HCT116 (cell line): Measurements from ENCODE around the gene HEXIM1. TPM values are rescaled to one million over a fixed set of nuclear protein-coding genes. Genes with fewer than 3 reads are reported as not detected.
A peak's percentile ranks its signal among the peaks of the same experiment; 100 is the strongest.

Experiments
- ATAC-seq: fragments of 200-7000 bp; cut with Tn5 transposase; 2 replicates; pipeline ENCODE4 v1.9.1; 2020; ENCODE audit warnings: mild to moderate bottlenecking, moderate library complexity
- BruUV-seq: library from RNA; stranded (reverse); fragments of 400-500 nt; replicated peaks from 2 replicates; lab custom pipeline; 2021; lab: Mats Ljungman, UMichigan
- CTCF ChIA-PET: fragments of 300-600 bp; sonication (Branson Sonifier 250); formaldehyde crosslinking; loops from one replicate; lab custom pipeline; 2021; ENCODE audit warnings: antibody characterized with exemption; lab: Charles Lee
- POLR2A ChIA-PET: fragments of 300-600, 350-600 bp; sonication (Branson Sonifier 250); formaldehyde crosslinking; loops from one replicate; lab custom pipeline; 2021; ENCODE audit warnings: antibody characterized with exemption; lab: Charles Lee
- RAD21 ChIA-PET, 2 experiments: fragments of 300-600 bp; sonication (Branson Sonifier 250); formaldehyde crosslinking; loops; one replicate each; lab custom pipeline; 2023; ENCODE audit warnings: low total read pairs in 2 of 2; ENCODE audit not compliant: uncharacterized antibody in 2 of 2, unreplicated experiment in 2 of 2, low non-redundant PET in 1 of 2; lab: Charles Lee
- DNase-seq: peaks from one replicate; pipeline ENCODE4 v3.0.0-alpha.2; 2010; ENCODE audit warnings: low read depth, low spot score
- H2AFZ ChIP-seq: fragments of 200-600 bp; shearing (Covaris generic), sonication (generic); 2 replicates; pipeline ENCODE4 v1.6.1; 2017; ENCODE audit warnings: low read depth, mixed run types, mixed read lengths, antibody characterized with exemption, low read length; ENCODE audit not compliant: poor library complexity, severe bottlenecking
- H3K27ac ChIP-seq: 2 replicates; pipeline ENCODE4 v1.5.1; 2012; ENCODE audit warnings: low read depth, low read length
- H3K27me3 ChIP-seq: fragments of 200-600 bp; sonication (generic); 2 replicates; pipeline ENCODE4 v1.6.1; 2016; ENCODE audit warnings: mixed run types, low read length, mixed read lengths; ENCODE audit not compliant: insufficient read depth
- H3K36me3 ChIP-seq, 2 experiments: fragments of 200-500 bp in 1 of 2; fragments of 200-600 bp in 1 of 2; sonication (Bioruptor generic) in 1 of 2; sonication (generic) in 1 of 2; 2 replicates each; pipeline versions ENCODE4 v1.5.1 to v1.6.1; 2014 to 2016; ENCODE audit warnings: low read length in 2 of 2, inconsistent platforms in 1 of 2, mixed read lengths in 1 of 2, mixed run types in 1 of 2; ENCODE audit not compliant: insufficient read depth in 2 of 2, control insufficient read depth in 1 of 2
- H3K4me1 ChIP-seq, 2 experiments: fragments of 200-600 bp in 1 of 2; sonication (generic) in 1 of 2; 2 replicates each; pipeline versions ENCODE4 v1.5.1 to v1.6.1; 2012 to 2017; ENCODE audit warnings: low read length in 2 of 2, inconsistent platforms in 1 of 2, mild to moderate bottlenecking in 1 of 2, mixed read lengths in 1 of 2, mixed run types in 1 of 2, moderate library complexity in 1 of 2; ENCODE audit not compliant: insufficient read depth in 2 of 2, control insufficient read depth in 1 of 2
- H3K4me2 ChIP-seq: fragments of 200-600 bp; sonication (generic); 2 replicates; pipeline ENCODE4 v1.6.1; 2017; ENCODE audit warnings: mixed run types, low read length, mixed read lengths
- H3K4me3 ChIP-seq, 2 experiments: fragments of 200-600 bp in 1 of 2; sonication (generic) in 1 of 2; replicated peaks in 1 of 2; 2 replicates each; pipeline ENCODE4 v1.5.1; 2011 to 2016; ENCODE audit warnings: low read length in 2 of 2, control low read depth in 1 of 2, low read depth in 1 of 2, mild to moderate bottlenecking in 1 of 2, mixed read lengths in 1 of 2, mixed run types in 1 of 2
- H3K79me2 ChIP-seq: fragments of 200-600 bp; sonication (generic); 2 replicates; pipeline ENCODE4 v1.6.1; 2017; ENCODE audit warnings: mild to moderate bottlenecking, mixed run types, low read length, moderate library complexity, mixed read lengths; ENCODE audit not compliant: insufficient read depth
- H3K9ac ChIP-seq: fragments of 200-600 bp; sonication (generic); 2 replicates; pipeline ENCODE4 v1.6.1; 2016; ENCODE audit warnings: low read length, mixed read lengths
- H3K9me2 ChIP-seq: fragments of 200-600 bp; sonication (generic), shearing (Covaris generic); 2 replicates; pipeline ENCODE4 v1.6.1; 2017; ENCODE audit warnings: mixed run types, mild to moderate bottlenecking, moderate library complexity; ENCODE audit not compliant: insufficient read depth
- H3K9me3 ChIP-seq, 2 experiments: fragments of 200-500 bp in 1 of 2; fragments of 200-600 bp in 1 of 2; sonication (Bioruptor generic) in 1 of 2; sonication (generic) in 1 of 2; 2 replicates each; pipeline ENCODE4 v1.6.1; 2014 to 2017; ENCODE audit warnings: low read length in 2 of 2, mixed read lengths in 2 of 2, inconsistent platforms in 1 of 2, low read depth in 1 of 2, mild to moderate bottlenecking in 1 of 2, mixed run types in 1 of 2, moderate library complexity in 1 of 2; ENCODE audit not compliant: control insufficient read depth in 1 of 2, insufficient read depth in 1 of 2
- H4K20me1 ChIP-seq: fragments of 200-600 bp; sonication (generic), shearing (Covaris generic); 2 replicates; pipeline ENCODE4 v1.6.1; 2017; ENCODE audit warnings: mixed run types, mild to moderate bottlenecking, moderate library complexity; ENCODE audit not compliant: insufficient read depth
- CBX3 ChIP-seq: IDR thresholded peaks from 2 replicates; pipeline ENCODE4 v1.6.1; 2012; ENCODE audit warnings: low read depth
- CTCF ChIP-seq, 3 experiments: fragments of 200-600 bp in 1 of 3; sonication (generic) in 1 of 3; IDR thresholded peaks in 2 of 3; conservative IDR thresholded peaks in 1 of 3; 2 replicates each; pipeline ENCODE4 v1.5.1; 2012 to 2017; ENCODE audit warnings: low read depth in 2 of 3, low read length in 2 of 3, antibody characterized with exemption in 1 of 3, borderline replicate concordance in 1 of 3, control low read depth in 1 of 3, mild to moderate bottlenecking in 1 of 3, mixed read lengths in 1 of 3, mixed run types in 1 of 3, moderate library complexity in 1 of 3; ENCODE audit not compliant: insufficient read depth in 1 of 3
- EGR1 ChIP-seq: IDR thresholded peaks from 2 replicates; pipeline ENCODE4 v1.6.1; 2012; ENCODE audit warnings: low read depth
- ELF1 ChIP-seq: IDR thresholded peaks from 2 replicates; pipeline ENCODE4 v1.6.1; 2012; ENCODE audit warnings: low read depth, borderline replicate concordance
- EZH2 ChIP-seq: fragments of 200-600 bp; sonication (generic); IDR thresholded peaks from 2 replicates; pipeline ENCODE4 v1.6.1; 2017; ENCODE audit warnings: antibody characterized with exemption, mixed run types
- EZH2phosphoT487 ChIP-seq: fragments of 200-600 bp; IDR thresholded peaks from 2 replicates; pipeline ENCODE4 v1.6.1; 2018; ENCODE audit warnings: antibody characterized with exemption, borderline replicate concordance
- FOSL1 ChIP-seq: IDR thresholded peaks from 2 replicates; pipeline ENCODE4 v1.6.1; 2012; ENCODE audit warnings: low read depth
- JUND ChIP-seq: IDR thresholded peaks from 2 replicates; pipeline ENCODE4 v1.6.1; 2012
- POLR2A ChIP-seq: IDR thresholded peaks from 2 replicates; pipeline ENCODE4 v1.7.0; 2011; ENCODE audit warnings: borderline replicate concordance; ENCODE audit not compliant: insufficient read depth, insufficient read length; ENCODE audit errors: extremely low read depth
- RAD21 ChIP-seq: IDR thresholded peaks from 2 replicates; pipeline ENCODE4 v1.6.1; 2012; ENCODE audit warnings: low read depth, mild to moderate bottlenecking
- REST ChIP-seq: IDR thresholded peaks from 2 replicates; pipeline ENCODE4 v1.6.1; 2012; ENCODE audit warnings: low read depth
- SIN3A ChIP-seq: IDR thresholded peaks from 2 replicates; pipeline ENCODE4 v1.6.1; 2012; ENCODE audit warnings: low read depth
- SP1 ChIP-seq: IDR thresholded peaks from 2 replicates; pipeline ENCODE4 v1.6.1; 2012; ENCODE audit warnings: low read depth
- SRF ChIP-seq: IDR thresholded peaks from 2 replicates; pipeline ENCODE4 v1.6.1; 2012; ENCODE audit warnings: low read depth
- TCF7L2 ChIP-seq: IDR thresholded peaks from 2 replicates; pipeline ENCODE4 v1.7.0; 2011; ENCODE audit warnings: borderline replicate concordance, inconsistent platforms; ENCODE audit not compliant: insufficient read depth, insufficient read length; ENCODE audit errors: extremely low read depth
- YY1 ChIP-seq: IDR thresholded peaks from 2 replicates; pipeline ENCODE4 v1.6.1; 2011; ENCODE audit warnings: low read length, low read depth, moderate library complexity, mild to moderate bottlenecking; ENCODE audit not compliant: insufficient replicate concordance; ENCODE audit errors: extremely low read depth
- ZBTB33 ChIP-seq: IDR thresholded peaks from 2 replicates; pipeline ENCODE4 v1.6.1; 2011; ENCODE audit warnings: mild to moderate bottlenecking, low read length, moderate library complexity; ENCODE audit not compliant: insufficient replicate concordance; ENCODE audit errors: extremely low read depth
- ZNF274 ChIP-seq: fragments of 200-500 bp; sonication (Bioruptor generic); IDR thresholded peaks from 2 replicates; pipeline ENCODE4 v1.6.1; 2014; ENCODE audit warnings: mild to moderate bottlenecking, low read depth, low read length, inconsistent platforms
- intact Hi-C: fragments of 100-400 bp; cut with micrococcal nuclease; formaldehyde crosslinking; loops from 2 replicates; pipeline ENCODE4 v1.10.0; 2022
- total RNA-seq: library from RNA; stranded (reverse); gene quantifications from one replicate; pipeline ENCODE4 v1.2.1, GENCODE V29; 2021; ENCODE audit not compliant: unreplicated experiment

HEXIM1 gene
- total RNA-seq, 1 experiment from 2014 or later, result 58.0 TPM

- no TSS peak for BruUV-seq
- no peaks in the 10 kb centered on the region for H4K20me1 ChIP-seq
- H3K27ac ChIP-seq, result peak overlapping the region; percentile 28; the same call in 1 of the 2 replicates
Measured at GRCh38 chr17:45110676-45111611, 37.3 kb upstream of the HEXIM1 start.

More at GRCh38 chr17:45110676-45111611, 37.3 kb upstream of the HEXIM1 start:
- DNase-seq (no peak), ATAC-seq (peak; percentile 42)
- intact Hi-C loops, result no loop called here
- Histone ChIP-seq H3K9me3 (no peaks in the 10 kb centered on the region), H3K36me3 (peaks cover 6 to 21% of the 10 kb centered on the region in 2 experiments; a peak in 3 of 4 replicates), H3K9ac (no peak overlapping the region), H3K4me3 (no peak overlapping the region), H2AFZ (no peak overlapping the region), H3K4me2 (peak overlapping the region; percentile 14; the same call in 1 of the 2 replicates), H3K27me3 (no peaks in the 10 kb centered on the region), H3K9me2 (no peaks in the 10 kb centered on the region), H3K79me2 (no peaks in the 10 kb centered on the region), H3K4me1 (peaks cover 3 to 10% of the 10 kb centered on the region in 2 experiments; a peak in 2 of 4 replicates)
- ChIA-PET RAD21 (no interaction called here), CTCF (no interaction called here), POLR2A (no interaction called here)
- TF ChIP-seq CBX3, result no peak
- TF ChIP-seq SP1, result no peak
- TF ChIP-seq EZH2phosphoT487, result no peak
- no peak for TF ChIP-seq ELF1
- no peak for TF ChIP-seq JUND
- TF ChIP-seq ZNF274, result no peak
- TF ChIP-seq CTCF (IDR thresholded peaks at IDR 0.05 in 2 of 3, conservative IDR thresholded peaks at IDR 0.05 in 1 of 3; ENCODE audit: borderline replicate concordance in 1 of 3, insufficient read depth in 1 of 3, low read depth in 2 of 3, low read length in 2 of 3), result no peak
- TF ChIP-seq SRF, result no peak
- no peak for TF ChIP-seq REST
- TF ChIP-seq ZBTB33, result no peak
- no peak for TF ChIP-seq TCF7L2
- no peak for TF ChIP-seq EZH2
- no peak for TF ChIP-seq FOSL1
- no peak for TF ChIP-seq EGR1
- no peak for TF ChIP-seq SIN3A
- TF ChIP-seq POLR2A, result no peak
- TF ChIP-seq YY1, result no peak
- no peak for TF ChIP-seq RAD21
